Activated T-cell treated with anti-CD3 and anti-CD28 coated beads, Interleukin-2, amount 50 U/mL, for 4 hours (primary cell): ENCODE data around the gene AKT2. TPM values are rescaled to one million over a fixed set of nuclear protein-coding genes. Genes with fewer than 3 reads are reported as not detected.

ENCODE experiments used
- ATAC-seq, 2 donors: fragments of 200-7000 bp; cut with Tn5 transposase; one replicate each; pipeline ENCODE4 v1.10.0; 2021
- DNase-seq: peaks from one replicate; pipeline ENCODE4 v3.0.0-alpha.2; 2020
- H3K27me3 Mint-ChIP-seq: one replicate; pipeline ENCODE4 v1.8.0; 2021; ENCODE audit warnings: low read depth, mixed read lengths
- H3K36me3 Mint-ChIP-seq: one replicate; pipeline ENCODE4 v1.8.0; 2022; ENCODE audit warnings: mixed read lengths; ENCODE audit not compliant: insufficient read depth
- H3K4me1 Mint-ChIP-seq: one replicate; pipeline ENCODE4 v1.8.0; 2021; ENCODE audit warnings: low read depth, mixed read lengths
- H3K4me3 Mint-ChIP-seq: one replicate; pipeline ENCODE4 v1.8.0; 2021; ENCODE audit warnings: mild to moderate bottlenecking, moderate library complexity, mixed read lengths
- H3K9me3 Mint-ChIP-seq: one replicate; pipeline ENCODE4 v1.8.0; 2021; ENCODE audit warnings: mixed read lengths
- total RNA-seq, 3 donors: library from RNA; stranded (reverse); gene quantifications; one replicate each; pipeline ENCODE4 v1.2.1, GENCODE V29; 2021

The AKT2 gene
- total RNA-seq, 3 donors from 2014 or later, result 147 to 158 (median 151) TPM

- no peak overlapping the region for H3K4me3 Mint-ChIP-seq
- no peaks in the 10 kb centered on the region for H3K27me3 Mint-ChIP-seq
These were observed 28.3 kb upstream of the AKT2 start for GRCh38 chr19:40313229-40313983.

GRCh38 chr19:40312533-40312932 lies 27.4 kb upstream of the AKT2 start:
- no peak for DNase-seq
- no peak overlapping the region for H3K4me3 Mint-ChIP-seq

More at GRCh38 chr19:40313229-40313983, 28.3 kb upstream of the AKT2 start:
- no peak for ATAC-seq
- no peak for DNase-seq
- H3K36me3 Mint-ChIP-seq, result no peaks in the 10 kb centered on the region
- H3K9me3 Mint-ChIP-seq, result no peaks in the 10 kb centered on the region
- H3K4me1 Mint-ChIP-seq, result no peaks in the 10 kb centered on the region

GRCh38 chr19:40309666-40310065 lies 24.5 kb upstream of the AKT2 start:
- Mint-ChIP-seq H3K36me3 (no peaks in the 10 kb centered on the region), H3K4me3 (no peak overlapping the region), H3K27me3 (no peaks in the 10 kb centered on the region), H3K4me1 (peaks cover 1% of the 10 kb centered on the region), H3K9me3 (no peaks in the 10 kb centered on the region)
- ATAC-seq (no peak), DNase-seq (no peak)

More at GRCh38 chr19:40312533-40312932, 27.4 kb upstream of the AKT2 start:
- no peak for ATAC-seq
- Mint-ChIP-seq H3K36me3 (no peaks in the 10 kb centered on the region), H3K4me1 (no peaks in the 10 kb centered on the region), H3K27me3 (no peaks in the 10 kb centered on the region), H3K9me3 (no peaks in the 10 kb centered on the region)

GRCh38 chr19:40305403-40305802 lies 20.3 kb upstream of the AKT2 start:
- Mint-ChIP-seq H3K36me3 (no peaks in the 10 kb centered on the region), H3K9me3 (no peaks in the 10 kb centered on the region), H3K27me3 (no peaks in the 10 kb centered on the region), H3K4me3 (no peak overlapping the region), H3K4me1 (peaks cover 1% of the 10 kb centered on the region)
- DNase-seq (peak; percentile 68), ATAC-seq (peak; percentile 53 to 71)

- DNase-seq (no peak), ATAC-seq (no peak)
- H3K36me3 Mint-ChIP-seq, result no peaks in the 10 kb centered on the region
- H3K9me3 Mint-ChIP-seq, result no peaks in the 10 kb centered on the region
- H3K27me3 Mint-ChIP-seq, result no peaks in the 10 kb centered on the region
- no peak overlapping the region for H3K4me3 Mint-ChIP-seq
- peaks cover 1% of the 10 kb centered on the region for H3K4me1 Mint-ChIP-seq
These were observed 19.2 kb upstream of the AKT2 start for GRCh38 chr19:40304306-40304705.

GRCh38 chr19:40303765-40304164 lies 18.6 kb upstream of the AKT2 start:
- ATAC-seq (no peak), DNase-seq (no peak)
- Mint-ChIP-seq H3K27me3 (no peaks in the 10 kb centered on the region), H3K9me3 (no peaks in the 10 kb centered on the region), H3K4me1 (peaks cover 1% of the 10 kb centered on the region), H3K36me3 (no peaks in the 10 kb centered on the region), H3K4me3 (no peak overlapping the region)

GRCh38 chr19:40302224-40303011 lies 17.3 kb upstream of the AKT2 start:
- no peaks in the 10 kb centered on the region for H3K36me3 Mint-ChIP-seq
- peaks cover 1% of the 10 kb centered on the region for H3K4me1 Mint-ChIP-seq
- no peaks in the 10 kb centered on the region for H3K9me3 Mint-ChIP-seq
- ATAC-seq, result no peak
- no peak overlapping the region for H3K4me3 Mint-ChIP-seq
- DNase-seq, result no peak
- no peaks in the 10 kb centered on the region for H3K27me3 Mint-ChIP-seq

- peaks cover 1% of the 10 kb centered on the region for H3K4me1 Mint-ChIP-seq
- ATAC-seq (no peak), DNase-seq (no peak)
- H3K4me3 Mint-ChIP-seq, result no peak overlapping the region
- H3K9me3 Mint-ChIP-seq, result no peaks in the 10 kb centered on the region
- no peaks in the 10 kb centered on the region for H3K27me3 Mint-ChIP-seq
- H3K36me3 Mint-ChIP-seq, result no peaks in the 10 kb centered on the region
These were observed 15.5 kb upstream of the AKT2 start for GRCh38 chr19:40300668-40301067.

- Mint-ChIP-seq H3K27me3 (no peaks in the 10 kb centered on the region), H3K4me3 (no peak overlapping the region), H3K4me1 (no peaks in the 10 kb centered on the region), H3K9me3 (no peaks in the 10 kb centered on the region), H3K36me3 (no peaks in the 10 kb centered on the region)
- DNase-seq (no peak), ATAC-seq (no peak)
These were observed 12.9 kb upstream of the AKT2 start for GRCh38 chr19:40298026-40298425.

- H3K4me1 Mint-ChIP-seq, result no peaks in the 10 kb centered on the region
- no peak overlapping the region for H3K4me3 Mint-ChIP-seq
- no peak for DNase-seq
- no peaks in the 10 kb centered on the region for H3K27me3 Mint-ChIP-seq
- H3K9me3 Mint-ChIP-seq, result no peaks in the 10 kb centered on the region
- no peak for ATAC-seq
- H3K36me3 Mint-ChIP-seq, result no peaks in the 10 kb centered on the region
These were observed 9.4 kb upstream of the AKT2 start for GRCh38 chr19:40294560-40294959.

- Mint-ChIP-seq H3K4me1 (peaks cover 29% of the 10 kb centered on the region), H3K27me3 (no peaks in the 10 kb centered on the region), H3K36me3 (no peaks in the 10 kb centered on the region), H3K4me3 (peak overlapping the region; percentile 1), H3K9me3 (no peaks in the 10 kb centered on the region)
- ATAC-seq, result no peak
- no peak for DNase-seq
These were observed 1.9 kb upstream of the AKT2 start for GRCh38 chr19:40286971-40287421.

GRCh38 chr19:40286235-40286970 lies 1.3 kb upstream of the AKT2 start:
- no peak for DNase-seq
- Mint-ChIP-seq H3K36me3 (no peaks in the 10 kb centered on the region), H3K4me3 (peak overlapping the region; percentile 81), H3K27me3 (no peaks in the 10 kb centered on the region), H3K9me3 (no peaks in the 10 kb centered on the region), H3K4me1 (peaks cover 35% of the 10 kb centered on the region)
- no peak for ATAC-seq

GRCh38 chr19:40285353-40286234 lies 449 bp upstream of the AKT2 start:
- H3K4me1 Mint-ChIP-seq, result peaks cover 43% of the 10 kb centered on the region
- no peaks in the 10 kb centered on the region for H3K36me3 Mint-ChIP-seq
- peak overlapping the region; percentile 81 for H3K4me3 Mint-ChIP-seq

GRCh38 chr19:40284251-40284500 lies 969 bp downstream of the AKT2 start:
- DNase-seq (no peak), ATAC-seq (no peak)
- Mint-ChIP-seq H3K9me3 (no peaks in the 10 kb centered on the region), H3K4me3 (peak overlapping the region; percentile 94), H3K4me1 (peaks cover 52% of the 10 kb centered on the region), H3K36me3 (no peaks in the 10 kb centered on the region), H3K27me3 (no peaks in the 10 kb centered on the region)

More at GRCh38 chr19:40285353-40286234, 449 bp upstream of the AKT2 start:
- H3K27me3 Mint-ChIP-seq, result no peaks in the 10 kb centered on the region
- H3K9me3 Mint-ChIP-seq, result no peaks in the 10 kb centered on the region
- ATAC-seq, result peak; percentile 84 to 87
- peak; percentile 96 for DNase-seq
